Measurements from ENCODE around the gene TMED8.

DNA sequence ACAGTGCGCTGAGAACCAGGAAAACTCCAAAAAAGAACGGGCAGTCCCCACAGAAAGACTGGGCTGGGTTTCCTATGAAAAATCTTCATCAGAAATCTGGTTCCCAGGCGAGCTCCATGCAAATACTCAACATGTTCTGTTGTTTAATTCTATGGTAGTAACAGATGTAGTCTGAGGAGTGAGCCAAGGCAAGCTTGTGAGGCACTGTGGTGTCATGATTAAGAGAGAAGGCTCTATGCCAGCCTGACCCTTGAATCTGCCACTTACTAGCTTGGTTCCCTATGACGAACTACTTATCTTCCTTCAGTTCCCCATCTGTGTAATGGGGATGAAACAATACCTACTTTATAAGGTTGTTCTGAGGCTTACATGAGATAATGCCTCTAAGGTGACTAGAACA is 66.9 kb downstream of the TMED8 start:
- TF ChIP-seq, protein P1, sequence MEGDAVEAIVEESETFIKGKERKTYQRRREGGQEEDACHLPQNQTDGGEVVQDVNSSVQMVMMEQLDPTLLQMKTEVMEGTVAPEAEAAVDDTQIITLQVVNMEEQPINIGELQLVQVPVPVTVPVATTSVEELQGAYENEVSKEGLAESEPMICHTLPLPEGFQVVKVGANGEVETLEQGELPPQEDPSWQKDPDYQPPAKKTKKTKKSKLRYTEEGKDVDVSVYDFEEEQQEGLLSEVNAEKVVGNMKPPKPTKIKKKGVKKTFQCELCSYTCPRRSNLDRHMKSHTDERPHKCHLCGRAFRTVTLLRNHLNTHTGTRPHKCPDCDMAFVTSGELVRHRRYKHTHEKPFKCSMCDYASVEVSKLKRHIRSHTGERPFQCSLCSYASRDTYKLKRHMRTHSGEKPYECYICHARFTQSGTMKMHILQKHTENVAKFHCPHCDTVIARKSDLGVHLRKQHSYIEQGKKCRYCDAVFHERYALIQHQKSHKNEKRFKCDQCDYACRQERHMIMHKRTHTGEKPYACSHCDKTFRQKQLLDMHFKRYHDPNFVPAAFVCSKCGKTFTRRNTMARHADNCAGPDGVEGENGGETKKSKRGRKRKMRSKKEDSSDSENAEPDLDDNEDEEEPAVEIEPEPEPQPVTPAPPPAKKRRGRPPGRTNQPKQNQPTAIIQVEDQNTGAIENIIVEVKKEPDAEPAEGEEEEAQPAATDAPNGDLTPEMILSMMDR (conservative IDR thresholded peaks at IDR 0.05): no peak
- TF ChIP-seq ZFX (IDR thresholded peaks at IDR 0.05): no peak
